GM12878 (cell line): Measurements from ENCODE around the gene RBMS3.

Experiments
- CEBPB ChIP-seq, 2 experiments: fragments of 150-350 bp in 1 of 2; IDR thresholded peaks; 2 replicates each; pipeline ENCODE4 v1.6.1; 2012 to 2014; ENCODE audit warnings: low read depth in 2 of 2, low read length in 2 of 2, borderline replicate concordance in 1 of 2, inconsistent platforms in 1 of 2
- CHD1 ChIP-seq: IDR thresholded peaks from 2 replicates; pipeline ENCODE4 v1.6.1; 2012; ENCODE audit warnings: low read depth, low read length, improper control_type of control experiment
- NRF1 ChIP-seq: conservative IDR thresholded peaks from 2 replicates; pipeline ENCODE4 v1.6.1; 2011; ENCODE audit warnings: mild to moderate bottlenecking, low read depth, low read length, improper control_type of control experiment
- POLR2A ChIP-seq: IDR thresholded peaks from 2 replicates; pipeline ENCODE4 v1.6.1; 2011; ENCODE audit warnings: low read depth, mild to moderate bottlenecking, low read length
- RAD21 ChIP-seq: IDR thresholded peaks from 2 replicates; pipeline ENCODE4 v1.6.1; 2011; ENCODE audit warnings: mild to moderate bottlenecking, low read depth, low read length, moderate library complexity; ENCODE audit not compliant: insufficient read depth
- RCOR1 ChIP-seq: conservative IDR thresholded peaks from 2 replicates; pipeline ENCODE4 v1.6.1; 2012; ENCODE audit warnings: low read depth, low read length, improper control_type of control experiment
- TF ChIP-seq, protein P1 (sequence below): fragments of 450-650 bp; IDR thresholded peaks from 2 replicates; pipeline ENCODE4 v1.6.1; 2017; ENCODE audit warnings: mild to moderate bottlenecking, moderate library complexity
- TF ChIP-seq, protein P2 (sequence below): IDR thresholded peaks from 2 replicates; pipeline ENCODE4 v1.6.1; 2012; ENCODE audit warnings: mild to moderate bottlenecking, low read depth, low read length
- TF ChIP-seq, protein P3 (sequence below), 3 experiments: IDR thresholded peaks in 2 of 3; conservative IDR thresholded peaks in 1 of 3; 2 replicates each; pipeline ENCODE4 v1.5.1; 2011; ENCODE audit warnings: low read depth in 3 of 3, low read length in 3 of 3, mild to moderate bottlenecking in 3 of 3, control low read depth in 2 of 3, moderate library complexity in 2 of 3, inconsistent platforms in 1 of 3, mixed read lengths in 1 of 3; ENCODE audit not compliant: control insufficient read depth in 2 of 3, insufficient read depth in 1 of 3; ENCODE audit errors: extremely low read depth in 1 of 3
- TF ChIP-seq, protein P4 (sequence below): fragments of 150-350 bp; IDR thresholded peaks from 2 replicates; pipeline ENCODE4 v1.6.1; 2016; ENCODE audit warnings: low read depth, low read length

DNA sequence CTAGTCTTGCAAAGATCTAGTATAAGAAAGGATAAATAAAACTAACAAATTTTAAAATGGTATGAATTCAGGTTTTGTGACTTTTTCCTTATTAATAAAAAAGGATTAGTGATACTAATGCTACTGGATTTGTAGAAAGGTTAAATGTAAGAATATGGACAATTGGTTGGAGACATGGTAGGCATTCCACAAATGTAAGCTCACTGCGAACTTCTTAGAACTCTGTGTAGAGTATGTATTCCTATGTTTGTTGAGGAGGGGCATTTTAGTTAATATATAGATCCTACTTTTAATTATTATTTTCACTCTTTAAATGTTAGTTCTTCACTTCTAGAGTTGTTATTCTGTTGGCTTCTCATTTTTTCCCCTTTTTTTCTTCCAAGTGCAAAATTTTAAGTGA lies 414.3 kb downstream of the RBMS3 start:
- TF ChIP-seq POLR2A = no peak
- no peak for TF ChIP-seq NRF1
- TF ChIP-seq, protein P1, sequence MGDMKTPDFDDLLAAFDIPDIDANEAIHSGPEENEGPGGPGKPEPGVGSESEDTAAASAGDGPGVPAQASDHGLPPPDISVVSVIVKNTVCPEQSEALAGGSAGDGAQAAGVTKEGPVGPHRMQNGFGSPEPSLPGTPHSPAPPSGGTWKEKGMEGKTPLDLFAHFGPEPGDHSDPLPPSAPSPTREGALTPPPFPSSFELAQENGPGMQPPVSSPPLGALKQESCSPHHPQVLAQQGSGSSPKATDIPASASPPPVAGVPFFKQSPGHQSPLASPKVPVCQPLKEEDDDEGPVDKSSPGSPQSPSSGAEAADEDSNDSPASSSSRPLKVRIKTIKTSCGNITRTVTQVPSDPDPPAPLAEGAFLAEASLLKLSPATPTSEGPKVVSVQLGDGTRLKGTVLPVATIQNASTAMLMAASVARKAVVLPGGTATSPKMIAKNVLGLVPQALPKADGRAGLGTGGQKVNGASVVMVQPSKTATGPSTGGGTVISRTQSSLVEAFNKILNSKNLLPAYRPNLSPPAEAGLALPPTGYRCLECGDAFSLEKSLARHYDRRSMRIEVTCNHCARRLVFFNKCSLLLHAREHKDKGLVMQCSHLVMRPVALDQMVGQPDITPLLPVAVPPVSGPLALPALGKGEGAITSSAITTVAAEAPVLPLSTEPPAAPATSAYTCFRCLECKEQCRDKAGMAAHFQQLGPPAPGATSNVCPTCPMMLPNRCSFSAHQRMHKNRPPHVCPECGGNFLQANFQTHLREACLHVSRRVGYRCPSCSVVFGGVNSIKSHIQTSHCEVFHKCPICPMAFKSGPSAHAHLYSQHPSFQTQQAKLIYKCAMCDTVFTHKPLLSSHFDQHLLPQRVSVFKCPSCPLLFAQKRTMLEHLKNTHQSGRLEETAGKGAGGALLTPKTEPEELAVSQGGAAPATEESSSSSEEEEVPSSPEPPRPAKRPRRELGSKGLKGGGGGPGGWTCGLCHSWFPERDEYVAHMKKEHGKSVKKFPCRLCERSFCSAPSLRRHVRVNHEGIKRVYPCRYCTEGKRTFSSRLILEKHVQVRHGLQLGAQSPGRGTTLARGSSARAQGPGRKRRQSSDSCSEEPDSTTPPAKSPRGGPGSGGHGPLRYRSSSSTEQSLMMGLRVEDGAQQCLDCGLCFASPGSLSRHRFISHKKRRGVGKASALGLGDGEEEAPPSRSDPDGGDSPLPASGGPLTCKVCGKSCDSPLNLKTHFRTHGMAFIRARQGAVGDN = no peak
- no peak for TF ChIP-seq RAD21
- TF ChIP-seq, protein P2, sequence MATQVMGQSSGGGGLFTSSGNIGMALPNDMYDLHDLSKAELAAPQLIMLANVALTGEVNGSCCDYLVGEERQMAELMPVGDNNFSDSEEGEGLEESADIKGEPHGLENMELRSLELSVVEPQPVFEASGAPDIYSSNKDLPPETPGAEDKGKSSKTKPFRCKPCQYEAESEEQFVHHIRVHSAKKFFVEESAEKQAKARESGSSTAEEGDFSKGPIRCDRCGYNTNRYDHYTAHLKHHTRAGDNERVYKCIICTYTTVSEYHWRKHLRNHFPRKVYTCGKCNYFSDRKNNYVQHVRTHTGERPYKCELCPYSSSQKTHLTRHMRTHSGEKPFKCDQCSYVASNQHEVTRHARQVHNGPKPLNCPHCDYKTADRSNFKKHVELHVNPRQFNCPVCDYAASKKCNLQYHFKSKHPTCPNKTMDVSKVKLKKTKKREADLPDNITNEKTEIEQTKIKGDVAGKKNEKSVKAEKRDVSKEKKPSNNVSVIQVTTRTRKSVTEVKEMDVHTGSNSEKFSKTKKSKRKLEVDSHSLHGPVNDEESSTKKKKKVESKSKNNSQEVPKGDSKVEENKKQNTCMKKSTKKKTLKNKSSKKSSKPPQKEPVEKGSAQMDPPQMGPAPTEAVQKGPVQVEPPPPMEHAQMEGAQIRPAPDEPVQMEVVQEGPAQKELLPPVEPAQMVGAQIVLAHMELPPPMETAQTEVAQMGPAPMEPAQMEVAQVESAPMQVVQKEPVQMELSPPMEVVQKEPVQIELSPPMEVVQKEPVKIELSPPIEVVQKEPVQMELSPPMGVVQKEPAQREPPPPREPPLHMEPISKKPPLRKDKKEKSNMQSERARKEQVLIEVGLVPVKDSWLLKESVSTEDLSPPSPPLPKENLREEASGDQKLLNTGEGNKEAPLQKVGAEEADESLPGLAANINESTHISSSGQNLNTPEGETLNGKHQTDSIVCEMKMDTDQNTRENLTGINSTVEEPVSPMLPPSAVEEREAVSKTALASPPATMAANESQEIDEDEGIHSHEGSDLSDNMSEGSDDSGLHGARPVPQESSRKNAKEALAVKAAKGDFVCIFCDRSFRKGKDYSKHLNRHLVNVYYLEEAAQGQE = no peak
- TF ChIP-seq, protein P3, sequence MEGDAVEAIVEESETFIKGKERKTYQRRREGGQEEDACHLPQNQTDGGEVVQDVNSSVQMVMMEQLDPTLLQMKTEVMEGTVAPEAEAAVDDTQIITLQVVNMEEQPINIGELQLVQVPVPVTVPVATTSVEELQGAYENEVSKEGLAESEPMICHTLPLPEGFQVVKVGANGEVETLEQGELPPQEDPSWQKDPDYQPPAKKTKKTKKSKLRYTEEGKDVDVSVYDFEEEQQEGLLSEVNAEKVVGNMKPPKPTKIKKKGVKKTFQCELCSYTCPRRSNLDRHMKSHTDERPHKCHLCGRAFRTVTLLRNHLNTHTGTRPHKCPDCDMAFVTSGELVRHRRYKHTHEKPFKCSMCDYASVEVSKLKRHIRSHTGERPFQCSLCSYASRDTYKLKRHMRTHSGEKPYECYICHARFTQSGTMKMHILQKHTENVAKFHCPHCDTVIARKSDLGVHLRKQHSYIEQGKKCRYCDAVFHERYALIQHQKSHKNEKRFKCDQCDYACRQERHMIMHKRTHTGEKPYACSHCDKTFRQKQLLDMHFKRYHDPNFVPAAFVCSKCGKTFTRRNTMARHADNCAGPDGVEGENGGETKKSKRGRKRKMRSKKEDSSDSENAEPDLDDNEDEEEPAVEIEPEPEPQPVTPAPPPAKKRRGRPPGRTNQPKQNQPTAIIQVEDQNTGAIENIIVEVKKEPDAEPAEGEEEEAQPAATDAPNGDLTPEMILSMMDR (IDR thresholded peaks at IDR 0.05 in 2 of 3, conservative IDR thresholded peaks at IDR 0.05 in 1 of 3; ENCODE audit: control insufficient read depth in 2 of 3, extremely low read depth in 1 of 3, insufficient read depth in 1 of 3, low read depth in 3 of 3, low read length in 3 of 3) = no peak
- TF ChIP-seq, protein P4, sequence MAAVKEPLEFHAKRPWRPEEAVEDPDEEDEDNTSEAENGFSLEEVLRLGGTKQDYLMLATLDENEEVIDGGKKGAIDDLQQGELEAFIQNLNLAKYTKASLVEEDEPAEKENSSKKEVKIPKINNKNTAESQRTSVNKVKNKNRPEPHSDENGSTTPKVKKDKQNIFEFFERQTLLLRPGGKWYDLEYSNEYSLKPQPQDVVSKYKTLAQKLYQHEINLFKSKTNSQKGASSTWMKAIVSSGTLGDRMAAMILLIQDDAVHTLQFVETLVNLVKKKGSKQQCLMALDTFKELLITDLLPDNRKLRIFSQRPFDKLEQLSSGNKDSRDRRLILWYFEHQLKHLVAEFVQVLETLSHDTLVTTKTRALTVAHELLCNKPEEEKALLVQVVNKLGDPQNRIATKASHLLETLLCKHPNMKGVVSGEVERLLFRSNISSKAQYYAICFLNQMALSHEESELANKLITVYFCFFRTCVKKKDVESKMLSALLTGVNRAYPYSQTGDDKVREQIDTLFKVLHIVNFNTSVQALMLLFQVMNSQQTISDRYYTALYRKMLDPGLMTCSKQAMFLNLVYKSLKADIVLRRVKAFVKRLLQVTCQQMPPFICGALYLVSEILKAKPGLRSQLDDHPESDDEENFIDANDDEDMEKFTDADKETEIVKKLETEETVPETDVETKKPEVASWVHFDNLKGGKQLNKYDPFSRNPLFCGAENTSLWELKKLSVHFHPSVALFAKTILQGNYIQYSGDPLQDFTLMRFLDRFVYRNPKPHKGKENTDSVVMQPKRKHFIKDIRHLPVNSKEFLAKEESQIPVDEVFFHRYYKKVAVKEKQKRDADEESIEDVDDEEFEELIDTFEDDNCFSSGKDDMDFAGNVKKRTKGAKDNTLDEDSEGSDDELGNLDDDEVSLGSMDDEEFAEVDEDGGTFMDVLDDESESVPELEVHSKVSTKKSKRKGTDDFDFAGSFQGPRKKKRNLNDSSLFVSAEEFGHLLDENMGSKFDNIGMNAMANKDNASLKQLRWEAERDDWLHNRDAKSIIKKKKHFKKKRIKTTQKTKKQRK = no peak
- TF ChIP-seq CHD1 = no peak
- no peak for TF ChIP-seq RCOR1
- TF ChIP-seq CEBPB (IDR thresholded peaks at IDR 0.05; ENCODE audit: borderline replicate concordance in 1 of 2, low read depth in 2 of 2, low read length in 2 of 2) = no peak
